Vagina (tissue), 2 donors: ENCODE data around the gene PLEKHM1.
"Not testable (repeated sequence)": the region's sequence is repeated elsewhere in the genome, so short reads cannot be mapped to it uniquely, and the experiment has no call there.

ENCODE experiments used
- CTCF ChIP-seq, 3 experiments: fragments of 450-650 bp in 2 of 3; fragments of 200-600 bp in 1 of 3; sonication (generic) in 1 of 3; IDR thresholded peaks; one replicate each; pipeline ENCODE4 v1.5.1; 2017 to 2019; ENCODE audit warnings: antibody characterized with exemption in 3 of 3, mild to moderate bottlenecking in 2 of 3, moderate library complexity in 2 of 3
- POLR2AphosphoS5 ChIP-seq, 2 donors: sonication (generic); formaldehyde crosslinking; IDR thresholded peaks; one replicate each; pipeline ENCODE4 v1.9.0; 2017; ENCODE audit warnings: antibody characterized with exemption in 2 of 2, mild to moderate bottlenecking in 2 of 2, low read depth in 1 of 2; ENCODE audit not compliant: insufficient read depth in 1 of 2

- TF ChIP-seq CTCF (IDR thresholded peaks at IDR 0.05); POLR2AphosphoS5 (IDR thresholded peaks at IDR 0.05; ENCODE audit: insufficient read depth in 1 of 2, low read depth in 1 of 2): not testable (repeated sequence)
Observed at GRCh38 chr17:45440839-45441515, 49.5 kb downstream of the PLEKHM1 start.
